ENCODE data around the gene ATAT1.

Gene ATAT1

GRCh38 chr6:30640481-30640880 lies 13.8 kb downstream of the ATAT1 start:
- no peak overlapping the region for H2BK15ac ChIP-seq (ENCODE audit: low read depth, poor library complexity, severe bottlenecking)
- H3K4me1 ChIP-seq (ENCODE audit: control insufficient read depth, insufficient read depth, low read depth, low read length) = no peaks in the 10 kb centered on the region
- no peak overlapping the region for H3K9ac ChIP-seq (ENCODE audit: low read length)
- DNase-seq = no peak
- peaks cover 55 to 58% of the 10 kb centered on the region in 2 experiments for H3K36me3 ChIP-seq (ENCODE audit: control insufficient read depth in 1 of 2, insufficient read depth in 2 of 2, low read depth in 1 of 2, low read length in 2 of 2)
- no peaks in the 10 kb centered on the region for H3K9me3 ChIP-seq (ENCODE audit: control insufficient read depth, low read length)
- no peak overlapping the region for H4K91ac ChIP-seq (ENCODE audit: low read length)
- peaks cover 39% of the 10 kb centered on the region for H3K79me1 ChIP-seq (replicated peaks; ENCODE audit: low read length, poor library complexity, severe bottlenecking)
- no peak overlapping the region for H3K27ac ChIP-seq (ENCODE audit: low read length, poor library complexity, severe bottlenecking)
- WGBS = 92% methylated on average over 10 of the region's 10 CpGs
- H3K23ac ChIP-seq (ENCODE audit: low read length in 2 of 2) = no peak overlapping the region
- no peak overlapping the region for H2BK12ac ChIP-seq (ENCODE audit: low read length in 2 of 2)
- H4K8ac ChIP-seq (ENCODE audit: low read length) = no peak overlapping the region
- H3K14ac ChIP-seq (ENCODE audit: low read length in 2 of 2) = no peak overlapping the region
- no peaks in the 10 kb centered on the region for H3K27me3 ChIP-seq (ENCODE audit: control insufficient read depth in 1 of 2, insufficient read depth in 1 of 2, low read length in 2 of 2)
- H2AFZ ChIP-seq (ENCODE audit: low read depth, low read length) = no peak overlapping the region
- H2BK5ac ChIP-seq (ENCODE audit: low read depth, low read length, poor library complexity, severe bottlenecking) = no peak overlapping the region
- no peak overlapping the region for H3K4me3 ChIP-seq (ENCODE audit: insufficient read depth in 1 of 2, low read depth in 1 of 2, low read length in 2 of 2)
- no peak overlapping the region for H3K4me2 ChIP-seq (ENCODE audit: low read length, poor library complexity, severe bottlenecking)
- no peak overlapping the region for H3K18ac ChIP-seq (ENCODE audit: low read depth in 1 of 2, low read length in 2 of 2)
- H3K4ac ChIP-seq (ENCODE audit: low read depth in 1 of 2, low read length in 2 of 2) = no peak overlapping the region
- no peak overlapping the region for H2BK120ac ChIP-seq (ENCODE audit: low read depth, low read length)
- no peak overlapping the region for H2AK5ac ChIP-seq (ENCODE audit: low read length, severe bottlenecking)

GRCh38 chr6:30641048-30641447 lies 14.4 kb downstream of the ATAT1 start:
- H2BK12ac ChIP-seq (ENCODE audit: low read length in 2 of 2) = no peak overlapping the region
- H2BK5ac ChIP-seq (ENCODE audit: low read depth, low read length, poor library complexity, severe bottlenecking) = no peak overlapping the region
- H2BK15ac ChIP-seq (ENCODE audit: low read depth, poor library complexity, severe bottlenecking) = no peak overlapping the region
- no peak overlapping the region for H4K91ac ChIP-seq (ENCODE audit: low read length)
- H3K4me1 ChIP-seq (ENCODE audit: control insufficient read depth, insufficient read depth, low read depth, low read length) = no peaks in the 10 kb centered on the region
- H3K23ac ChIP-seq (ENCODE audit: low read length in 2 of 2) = no peak overlapping the region
- H3K18ac ChIP-seq (ENCODE audit: low read depth in 1 of 2, low read length in 2 of 2) = no peak overlapping the region
- H4K8ac ChIP-seq (ENCODE audit: low read length) = no peak overlapping the region
- WGBS = 96% methylated on average over 1 of the region's 1 CpG
- H2AK5ac ChIP-seq (ENCODE audit: low read length, severe bottlenecking) = no peak overlapping the region
- no peak for DNase-seq
- H3K14ac ChIP-seq (ENCODE audit: low read length in 2 of 2) = no peak overlapping the region
- no peak overlapping the region for H3K9ac ChIP-seq (ENCODE audit: low read length)
- no peaks in the 10 kb centered on the region for H3K9me3 ChIP-seq (ENCODE audit: control insufficient read depth, low read length)
- no peak overlapping the region for H2BK120ac ChIP-seq (ENCODE audit: low read depth, low read length)
- no peak overlapping the region for H3K4me2 ChIP-seq (ENCODE audit: low read length, poor library complexity, severe bottlenecking)
- H3K27me3 ChIP-seq (ENCODE audit: control insufficient read depth in 1 of 2, insufficient read depth in 1 of 2, low read length in 2 of 2) = no peaks in the 10 kb centered on the region
- H3K79me1 ChIP-seq (replicated peaks; ENCODE audit: low read length, poor library complexity, severe bottlenecking) = peaks cover 39% of the 10 kb centered on the region
- no peak overlapping the region for H3K4ac ChIP-seq (ENCODE audit: low read depth in 1 of 2, low read length in 2 of 2)
- H3K36me3 ChIP-seq (ENCODE audit: control insufficient read depth in 1 of 2, insufficient read depth in 2 of 2, low read depth in 1 of 2, low read length in 2 of 2) = peaks cover 55 to 64% of the 10 kb centered on the region in 2 experiments
- no peak overlapping the region for H3K27ac ChIP-seq (ENCODE audit: low read length, poor library complexity, severe bottlenecking)
- no peak overlapping the region for H2AFZ ChIP-seq (ENCODE audit: low read depth, low read length)
- no peak overlapping the region for H3K4me3 ChIP-seq (ENCODE audit: insufficient read depth in 1 of 2, low read depth in 1 of 2, low read length in 2 of 2)

GRCh38 chr6:30643656-30644055 lies 17.0 kb downstream of the ATAT1 start:
- Histone ChIP-seq H3K79me1 (replicated peaks; ENCODE audit: low read length, poor library complexity, severe bottlenecking) (peaks cover 38% of the 10 kb centered on the region), H3K9ac (ENCODE audit: low read length) (peak overlapping the region; percentile 4), H2AK5ac (ENCODE audit: low read length, severe bottlenecking) (no peak overlapping the region), H3K27ac (ENCODE audit: low read length, poor library complexity, severe bottlenecking) (no peak overlapping the region), H3K23ac (ENCODE audit: low read length in 2 of 2) (no peak overlapping the region), H2BK5ac (ENCODE audit: low read depth, low read length, poor library complexity, severe bottlenecking) (no peak overlapping the region), H3K18ac (ENCODE audit: low read depth in 1 of 2, low read length in 2 of 2) (no peak overlapping the region), H3K27me3 (ENCODE audit: control insufficient read depth in 1 of 2, insufficient read depth in 1 of 2, low read length in 2 of 2) (no peaks in the 10 kb centered on the region), H2BK120ac (ENCODE audit: low read depth, low read length) (no peak overlapping the region), H3K36me3 (ENCODE audit: control insufficient read depth in 1 of 2, insufficient read depth in 2 of 2, low read depth in 1 of 2, low read length in 2 of 2) (peaks cover 46 to 59% of the 10 kb centered on the region in 2 experiments), H4K91ac (ENCODE audit: low read length) (no peak overlapping the region), H3K9me3 (ENCODE audit: control insufficient read depth, low read length) (no peaks in the 10 kb centered on the region), H2AFZ (ENCODE audit: low read depth, low read length) (no peak overlapping the region), H3K14ac (ENCODE audit: low read length in 2 of 2) (no peak overlapping the region), H2BK12ac (ENCODE audit: low read length in 2 of 2) (no peak overlapping the region), H3K4me3 (ENCODE audit: insufficient read depth in 1 of 2, low read depth in 1 of 2, low read length in 2 of 2) (no peak overlapping the region), H3K4me2 (ENCODE audit: low read length, poor library complexity, severe bottlenecking) (no peak overlapping the region), H4K8ac (ENCODE audit: low read length) (no peak overlapping the region), H3K4me1 (ENCODE audit: control insufficient read depth, insufficient read depth, low read depth, low read length) (peaks cover 3% of the 10 kb centered on the region), H2BK15ac (ENCODE audit: low read depth, poor library complexity, severe bottlenecking) (no peak overlapping the region), H3K4ac (ENCODE audit: low read depth in 1 of 2, low read length in 2 of 2) (no peak overlapping the region)
- 100% methylated on average over 2 of the region's 2 CpGs for WGBS
- DNase-seq = no peak

GRCh38 chr6:30644769-30645168 lies 18.1 kb downstream of the ATAT1 start:
- Histone ChIP-seq H2BK15ac (ENCODE audit: low read depth, poor library complexity, severe bottlenecking) (no peak overlapping the region), H3K9me3 (ENCODE audit: control insufficient read depth, low read length) (no peaks in the 10 kb centered on the region), H3K79me1 (replicated peaks; ENCODE audit: low read length, poor library complexity, severe bottlenecking) (peaks cover 43% of the 10 kb centered on the region), H3K4me1 (ENCODE audit: control insufficient read depth, insufficient read depth, low read depth, low read length) (peaks cover 3% of the 10 kb centered on the region), H2AK5ac (ENCODE audit: low read length, severe bottlenecking) (no peak overlapping the region), H2BK5ac (ENCODE audit: low read depth, low read length, poor library complexity, severe bottlenecking) (no peak overlapping the region), H3K4me3 (ENCODE audit: insufficient read depth in 1 of 2, low read depth in 1 of 2, low read length in 2 of 2) (no peak overlapping the region), H2AFZ (ENCODE audit: low read depth, low read length) (no peak overlapping the region), H3K18ac (ENCODE audit: low read depth in 1 of 2, low read length in 2 of 2) (no peak overlapping the region), H2BK12ac (ENCODE audit: low read length in 2 of 2) (no peak overlapping the region), H4K8ac (ENCODE audit: low read length) (no peak overlapping the region), H3K14ac (ENCODE audit: low read length in 2 of 2) (no peak overlapping the region), H3K9ac (ENCODE audit: low read length) (no peak overlapping the region), H3K27ac (ENCODE audit: low read length, poor library complexity, severe bottlenecking) (no peak overlapping the region), H3K4me2 (ENCODE audit: low read length, poor library complexity, severe bottlenecking) (no peak overlapping the region), H3K4ac (ENCODE audit: low read depth in 1 of 2, low read length in 2 of 2) (no peak overlapping the region), H3K27me3 (ENCODE audit: control insufficient read depth in 1 of 2, insufficient read depth in 1 of 2, low read length in 2 of 2) (no peaks in the 10 kb centered on the region), H3K23ac (ENCODE audit: low read length in 2 of 2) (no peak overlapping the region), H3K36me3 (ENCODE audit: control insufficient read depth in 1 of 2, insufficient read depth in 2 of 2, low read depth in 1 of 2, low read length in 2 of 2) (peaks cover 43 to 59% of the 10 kb centered on the region in 2 experiments), H4K91ac (ENCODE audit: low read length) (no peak overlapping the region), H2BK120ac (ENCODE audit: low read depth, low read length) (no peak overlapping the region)
- no peak for DNase-seq
- 86% methylated on average over 5 of the region's 5 CpGs for WGBS

All from mesenchymal stem cell (in vitro differentiated cells and primary cell).